GM18502 (cell line): ENCODE data around the gene ODC1.

ENCODE experiments used
- ATAC-seq: cut with Tn5 transposase; IDR thresholded peaks from one replicate; pipeline ENCODE4 v1.9.1; 2021; ENCODE audit warnings: mild to moderate bottlenecking; ENCODE audit not compliant: unreplicated experiment, poor library complexity

ODC1 gene

GRCh38 chr2:10480359-10480949 lies 32.3 kb upstream of the ODC1 start:
- ATAC-seq: no peak

- no peak for ATAC-seq
Measured at GRCh38 chr2:10478916-10479315, 30.8 kb upstream of the ODC1 start.

DNA sequence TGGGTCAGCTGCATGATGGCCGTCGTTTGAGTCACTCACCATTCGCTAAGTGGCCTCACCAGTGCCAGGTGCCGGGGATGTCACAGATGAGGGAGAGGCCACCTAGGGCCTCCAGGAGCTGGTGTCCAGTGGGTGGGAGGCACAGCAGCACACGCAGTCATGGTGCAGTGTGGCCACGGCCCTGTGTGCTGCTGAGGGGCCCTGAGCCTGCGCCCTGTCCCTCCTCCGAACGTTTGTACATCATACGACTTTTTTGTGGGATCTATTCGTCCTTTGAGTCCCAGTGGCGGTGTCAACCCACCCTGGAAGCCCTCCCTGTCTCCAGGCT lies 30.1 kb upstream of the ODC1 start:
- ATAC-seq: no peak

DNA sequence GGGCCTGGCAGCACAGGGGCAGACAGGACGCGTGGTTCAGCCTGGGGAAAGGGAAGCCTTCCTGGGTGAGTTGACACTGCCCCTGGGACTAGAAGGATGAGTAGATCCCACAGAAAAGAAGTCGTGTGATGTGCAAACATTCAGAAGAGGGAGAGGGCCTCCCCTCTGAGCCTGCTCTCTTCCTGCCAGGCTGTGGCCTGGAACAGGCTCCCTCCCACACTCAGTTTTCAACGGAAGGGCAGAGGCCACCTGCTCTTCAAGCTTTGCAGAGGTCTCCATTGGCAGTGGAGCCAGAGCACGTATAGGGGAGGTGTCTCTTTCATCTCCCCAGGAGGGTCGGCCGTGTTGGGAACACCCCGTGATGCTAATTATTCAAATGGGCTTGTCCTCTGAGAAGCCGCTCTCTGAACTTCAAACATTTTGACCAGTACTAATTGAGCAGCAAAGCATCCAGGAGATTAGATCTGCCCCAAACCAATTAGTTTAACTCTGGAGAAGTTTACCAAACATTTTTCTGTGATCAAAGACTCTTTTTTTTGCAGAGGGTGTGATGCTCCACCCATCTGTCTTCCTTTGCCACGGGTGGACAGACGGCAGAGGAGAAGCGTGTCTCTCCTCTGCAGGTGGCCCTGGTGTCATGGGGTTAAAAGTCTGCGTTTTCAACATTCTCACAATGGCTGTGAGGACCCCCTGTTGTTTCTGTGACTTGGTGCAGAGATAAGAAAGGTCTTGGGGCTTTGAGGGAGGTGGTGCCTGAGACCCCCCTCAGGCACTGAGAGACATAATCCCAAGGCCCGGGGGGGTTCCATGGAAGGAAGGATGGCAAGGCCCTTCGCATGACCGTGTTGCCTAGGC lies 29.5 kb upstream of the ODC1 start:
- no peak for ATAC-seq

DNA sequence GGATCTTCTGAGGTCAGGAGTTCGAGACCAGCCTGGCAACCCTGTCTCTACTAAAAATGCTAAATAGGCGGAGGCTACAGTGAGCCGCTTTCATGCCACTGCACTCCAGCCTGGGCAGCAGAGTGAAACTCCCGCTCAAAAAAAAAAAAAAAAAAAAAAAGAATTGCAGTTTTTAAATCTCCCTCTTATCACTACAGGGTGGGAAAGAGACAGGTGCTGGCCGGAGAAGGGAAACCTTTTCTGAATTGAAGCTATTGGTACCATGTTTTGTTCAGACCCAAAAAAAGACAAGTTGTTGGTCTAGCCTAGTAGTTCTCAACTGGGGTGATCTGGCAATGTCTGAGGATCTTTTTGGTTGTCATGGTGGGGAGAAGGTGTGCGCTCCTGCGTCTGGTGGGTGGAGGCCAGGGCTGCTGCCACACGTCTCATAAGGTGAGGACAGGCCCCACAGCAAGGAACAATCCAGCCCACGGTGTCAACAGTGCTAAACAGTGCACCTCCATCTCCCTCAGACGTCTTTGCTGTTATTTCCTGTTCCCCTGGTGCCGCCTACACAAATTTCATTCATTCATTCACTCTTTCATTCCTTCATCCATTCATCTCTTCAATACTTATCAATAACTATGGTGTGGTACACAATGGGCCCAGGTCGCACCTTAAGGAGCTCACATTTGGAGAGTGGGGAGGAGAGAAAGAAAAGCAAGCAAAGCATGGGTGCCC lies 28.8 kb upstream of the ODC1 start:
- ATAC-seq: no peak

DNA sequence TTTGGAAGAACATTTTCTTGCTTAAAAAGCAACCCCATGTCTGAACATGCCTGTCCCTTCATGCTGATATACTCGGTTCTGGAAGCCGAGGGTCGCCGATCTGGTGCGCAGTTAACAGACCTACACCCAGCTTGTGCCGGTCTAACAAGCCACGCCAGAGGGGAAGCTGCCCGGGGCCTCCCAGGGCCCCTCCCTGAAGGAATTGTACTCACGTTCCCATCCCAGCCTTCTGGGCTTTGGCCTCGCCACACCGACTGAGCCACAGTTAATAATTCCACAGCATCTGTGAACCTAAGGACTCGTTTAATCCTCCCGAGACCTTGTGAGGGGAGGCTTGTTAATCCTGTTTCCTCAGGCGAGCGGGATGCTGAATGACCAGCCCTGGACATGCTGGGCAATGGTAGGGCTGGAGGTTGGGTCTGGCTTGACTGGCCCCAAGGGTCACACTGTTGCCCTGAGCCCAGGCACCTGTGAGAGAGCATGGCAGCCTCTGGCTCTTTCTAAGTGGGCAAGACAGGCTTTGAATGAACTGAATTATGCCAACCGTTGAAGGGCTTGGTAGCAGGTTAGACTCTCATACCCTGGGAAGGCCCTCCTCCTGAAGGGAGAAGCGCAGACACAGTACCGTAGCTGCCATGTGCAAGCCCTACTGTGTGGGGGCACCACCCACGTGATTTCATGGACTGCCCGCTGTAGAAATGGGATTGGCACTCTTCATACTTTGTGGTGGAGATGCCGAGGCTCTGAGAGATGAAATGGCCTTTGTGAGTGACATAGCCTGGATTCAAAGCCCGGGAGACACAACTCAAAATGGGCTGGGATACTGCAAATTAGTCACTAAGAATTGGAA lies 27.9 kb upstream of the ODC1 start:
- no peak for ATAC-seq

GRCh38 chr2:10475221-10475722 lies 27.1 kb upstream of the ODC1 start:
- no peak for ATAC-seq

DNA sequence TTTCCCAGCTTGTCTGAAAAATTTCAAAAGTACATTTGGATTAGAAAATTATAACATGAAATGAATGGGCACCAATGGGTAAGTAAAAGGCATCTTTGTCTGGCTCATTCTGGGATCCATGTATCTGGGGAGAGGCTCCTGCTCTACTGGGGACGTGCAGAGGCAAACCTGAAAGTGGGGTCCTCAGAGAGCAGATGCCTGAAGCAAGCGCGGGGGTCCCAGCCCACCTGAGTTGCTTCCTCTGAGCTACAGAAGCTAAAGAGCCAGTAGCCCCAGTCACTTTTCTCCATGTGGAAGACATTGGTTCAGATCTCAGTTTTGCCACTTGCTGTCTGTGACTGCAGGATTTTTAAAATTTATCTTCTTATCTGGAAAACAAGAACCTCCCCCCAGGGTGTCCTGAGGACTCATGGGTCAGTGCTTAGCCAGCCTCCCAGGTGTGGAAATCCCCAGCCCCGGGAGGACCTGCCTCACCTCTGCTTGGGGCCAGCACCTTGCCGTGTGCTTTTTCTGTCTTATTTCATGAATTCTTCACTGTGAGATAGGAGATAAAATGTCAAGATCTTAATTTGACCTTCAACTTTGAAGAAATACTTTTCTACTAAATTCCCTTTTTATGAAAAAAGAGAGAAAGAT lies 25.1 kb upstream of the ODC1 start:
- no peak for ATAC-seq

GRCh38 chr2:10471955-10472354 lies 23.8 kb upstream of the ODC1 start:
- no peak for ATAC-seq

GRCh38 chr2:10471046-10471571 lies 23.0 kb upstream of the ODC1 start:
- no peak for ATAC-seq

GRCh38 chr2:10469955-10470608 lies 22.0 kb upstream of the ODC1 start:
- ATAC-seq: no peak

DNA sequence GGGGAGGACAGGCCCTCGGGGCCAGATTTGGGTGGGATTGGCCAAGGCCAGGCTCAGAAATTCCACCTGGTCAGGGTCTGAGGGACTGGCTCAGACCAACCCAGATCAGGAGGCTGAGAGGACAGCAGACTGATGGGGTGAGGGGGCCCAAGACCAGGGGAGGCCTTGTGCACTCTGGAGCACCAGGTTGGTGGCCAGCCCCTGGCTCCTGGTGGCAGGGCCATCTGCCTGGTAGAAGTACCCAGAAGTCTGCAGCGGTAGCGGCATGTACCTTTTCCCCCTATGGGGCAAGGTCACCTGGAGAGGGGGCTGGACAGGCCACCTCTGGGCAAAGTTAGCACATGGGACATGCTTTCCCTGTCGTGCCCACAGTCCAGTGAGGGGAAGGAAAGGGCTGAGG lies 21.2 kb upstream of the ODC1 start:
- no peak for ATAC-seq

DNA sequence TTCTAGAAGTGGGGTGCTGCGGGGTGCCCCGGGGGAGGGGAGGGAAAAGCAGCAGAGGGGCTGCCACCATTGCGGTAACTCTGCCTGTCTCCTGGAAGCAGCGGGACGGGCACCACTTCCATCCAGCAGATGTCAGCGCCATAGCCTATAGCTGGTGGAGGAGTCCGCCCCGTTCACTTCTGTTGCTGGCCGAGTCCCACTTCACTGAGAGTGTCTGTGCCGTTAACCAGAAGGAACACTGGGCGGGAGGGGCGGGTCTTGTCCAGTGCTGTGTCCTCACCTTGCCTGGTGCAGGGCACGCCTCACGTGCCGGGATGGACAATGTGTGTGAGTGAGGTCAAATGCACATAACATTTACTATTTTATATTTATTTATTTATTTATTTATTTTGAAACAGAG lies 19.3 kb upstream of the ODC1 start:
- no peak for ATAC-seq

- no peak for ATAC-seq
Measured at GRCh38 chr2:10466801-10467200, 18.7 kb upstream of the ODC1 start.

DNA sequence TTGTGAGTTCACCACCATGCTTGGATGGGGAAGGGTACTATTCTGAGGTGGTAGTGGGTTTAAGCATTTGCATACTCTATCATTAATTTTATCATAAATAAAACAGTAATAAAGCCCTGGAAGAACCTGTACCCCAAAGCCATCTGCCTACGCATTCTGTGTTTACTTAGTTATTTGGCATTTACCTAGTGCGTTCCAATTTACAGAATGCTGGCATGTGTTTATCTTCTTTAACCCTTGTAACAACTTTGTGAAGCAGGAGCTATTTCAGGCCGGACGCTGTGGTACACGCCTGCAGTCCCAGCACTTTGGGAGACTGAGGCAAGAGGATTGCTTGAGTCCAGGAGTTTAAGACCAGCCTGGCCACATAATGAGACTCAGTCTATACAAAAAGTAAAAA lies 17.8 kb upstream of the ODC1 start:
- ATAC-seq: no peak

GRCh38 chr2:10462178-10463083 lies 14.3 kb upstream of the ODC1 start:
- no peak for ATAC-seq

DNA sequence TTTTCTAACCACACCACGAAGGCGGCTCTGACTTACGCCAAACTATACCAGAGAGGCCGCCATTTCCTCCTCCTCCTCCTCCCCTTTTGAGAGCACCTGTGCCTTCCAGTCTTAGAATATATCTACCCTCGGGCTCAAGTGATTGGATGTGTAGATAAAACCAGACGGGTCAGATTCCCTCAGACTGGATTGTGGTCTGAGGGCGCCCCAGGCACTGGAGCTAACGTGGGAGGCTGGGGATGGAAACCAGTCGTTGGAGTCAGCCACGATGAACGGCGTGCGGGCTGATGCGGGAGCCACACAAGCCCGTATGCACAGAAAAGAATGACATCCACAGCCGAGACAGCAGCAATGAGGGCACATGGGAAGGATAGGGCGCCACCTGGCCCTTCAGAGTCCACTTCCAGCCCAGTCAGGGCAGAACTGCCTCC lies 12.3 kb upstream of the ODC1 start:
- no peak for ATAC-seq
